HG02885 (cell line): ENCODE data around the gene GPR89B.
"Not testable (repeated sequence)": the region's sequence is repeated elsewhere in the genome, so short reads cannot be mapped to it uniquely, and the experiment has no call there.

Experiments used
- ATAC-seq: cut with Tn5 transposase; IDR thresholded peaks from one replicate; pipeline ENCODE4 v1.9.1; 2021; ENCODE audit warnings: mild to moderate bottlenecking; ENCODE audit not compliant: unreplicated experiment, poor library complexity

Gene GPR89B

GRCh38 chr1:147931137-147931536 lies 2.9 kb downstream of the GPR89B start:
- ATAC-seq = not testable (repeated sequence)

- ATAC-seq = not testable (repeated sequence)
These were observed 7.1 kb downstream of the GPR89B start for GRCh38 chr1:147935296-147935695.

- not testable (repeated sequence) for ATAC-seq
These were observed 12.2 kb downstream of the GPR89B start for GRCh38 chr1:147940456-147940855.

DNA sequence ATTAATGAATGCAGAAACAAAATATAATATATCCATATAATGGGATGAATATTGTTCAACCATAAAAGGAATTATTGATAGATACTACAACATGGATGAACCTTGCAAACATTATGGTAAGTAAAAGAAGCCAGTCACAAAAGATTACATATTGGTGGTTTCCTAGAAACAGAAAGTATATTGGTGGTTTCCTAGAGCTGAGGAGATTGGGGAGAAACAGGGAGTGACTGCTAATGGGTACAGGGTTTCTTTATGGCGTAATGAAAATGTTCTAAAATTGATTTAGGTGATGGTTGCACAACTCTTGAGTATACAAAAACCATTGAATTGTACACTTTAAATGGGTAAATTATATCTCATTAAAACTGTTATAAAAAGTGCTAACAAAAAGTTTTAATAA lies 14.3 kb downstream of the GPR89B start:
- not testable (repeated sequence) for ATAC-seq

GRCh38 chr1:147949517-147949916 lies 21.3 kb downstream of the GPR89B start:
- ATAC-seq = not testable (repeated sequence)

DNA sequence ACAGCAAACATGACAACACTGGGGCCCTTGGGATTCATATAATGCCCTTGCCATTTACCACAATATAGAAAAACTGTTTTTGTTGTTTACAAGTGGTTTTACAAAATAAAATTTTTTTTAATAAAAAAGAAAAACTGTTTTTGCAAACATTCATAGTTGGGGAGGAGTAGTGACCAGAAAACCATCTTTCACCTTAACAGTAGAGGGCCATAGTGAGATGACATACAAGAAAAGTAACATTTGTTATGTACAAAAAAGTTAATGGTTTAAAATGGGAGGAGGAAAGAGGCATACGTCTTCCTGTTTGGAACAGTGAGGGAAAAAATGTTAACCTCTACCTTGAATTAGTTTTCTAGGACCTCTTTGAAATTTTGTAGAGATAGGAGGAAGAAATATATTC lies 30.7 kb downstream of the GPR89B start:
- ATAC-seq = not testable (repeated sequence)

DNA sequence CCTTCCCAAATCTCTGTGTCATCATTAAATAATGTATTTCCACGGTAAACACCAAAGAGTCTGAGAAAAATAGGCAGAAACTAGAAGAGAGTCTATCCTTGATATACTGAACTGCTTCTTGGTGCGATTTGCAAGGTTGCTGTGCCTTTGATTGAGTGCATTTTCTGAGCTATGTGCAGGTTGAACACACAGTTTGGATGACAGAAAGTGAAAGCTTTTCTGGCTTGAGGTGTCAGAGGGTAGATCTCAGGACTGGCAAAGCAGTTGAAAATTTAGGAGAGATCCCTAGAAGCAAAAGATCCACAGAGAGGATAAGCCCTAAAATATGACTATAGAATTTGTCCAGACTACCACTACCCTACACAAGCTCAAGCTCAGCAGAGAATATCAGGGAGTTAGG lies 31.5 kb downstream of the GPR89B start:
- ATAC-seq = not testable (repeated sequence)

DNA sequence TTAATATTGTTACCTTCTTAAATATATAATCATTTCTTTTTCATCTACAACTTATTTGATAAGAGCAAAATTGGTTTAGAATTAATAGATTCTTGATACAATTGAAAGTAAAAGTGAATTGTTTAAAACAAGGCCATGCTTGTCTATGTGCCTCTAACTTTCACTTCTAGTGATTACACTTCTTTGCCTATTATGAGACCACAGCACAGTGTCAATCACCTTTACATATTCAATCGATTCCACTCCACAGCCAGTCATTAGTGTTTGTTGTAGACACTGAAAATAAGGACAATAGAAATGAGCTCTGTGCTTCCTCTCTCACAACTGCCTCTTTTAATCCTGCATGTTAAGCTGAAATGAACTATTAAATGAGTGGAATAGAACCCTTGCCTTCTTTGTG lies 36.4 kb downstream of the GPR89B start:
- ATAC-seq = not testable (repeated sequence)

DNA sequence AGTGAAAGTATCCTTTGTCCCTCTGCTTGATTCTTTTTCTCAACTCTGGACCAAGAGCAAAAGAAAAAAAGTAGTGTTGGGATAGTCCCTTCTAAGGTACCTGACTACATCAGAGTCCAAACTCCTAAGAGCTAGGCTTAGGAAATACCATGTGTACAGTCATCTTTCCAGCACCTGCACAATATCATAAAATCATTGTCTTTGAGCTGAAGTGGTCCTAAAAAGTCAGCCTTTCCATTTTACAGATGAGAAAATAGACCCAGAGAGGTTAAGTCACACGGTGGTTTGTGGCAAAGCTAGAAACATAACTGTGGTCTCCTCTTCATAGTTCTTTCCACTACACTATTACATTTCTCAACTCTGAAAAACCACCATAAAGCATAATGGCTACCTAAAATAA lies 38.4 kb downstream of the GPR89B start:
- ATAC-seq = not testable (repeated sequence)

DNA sequence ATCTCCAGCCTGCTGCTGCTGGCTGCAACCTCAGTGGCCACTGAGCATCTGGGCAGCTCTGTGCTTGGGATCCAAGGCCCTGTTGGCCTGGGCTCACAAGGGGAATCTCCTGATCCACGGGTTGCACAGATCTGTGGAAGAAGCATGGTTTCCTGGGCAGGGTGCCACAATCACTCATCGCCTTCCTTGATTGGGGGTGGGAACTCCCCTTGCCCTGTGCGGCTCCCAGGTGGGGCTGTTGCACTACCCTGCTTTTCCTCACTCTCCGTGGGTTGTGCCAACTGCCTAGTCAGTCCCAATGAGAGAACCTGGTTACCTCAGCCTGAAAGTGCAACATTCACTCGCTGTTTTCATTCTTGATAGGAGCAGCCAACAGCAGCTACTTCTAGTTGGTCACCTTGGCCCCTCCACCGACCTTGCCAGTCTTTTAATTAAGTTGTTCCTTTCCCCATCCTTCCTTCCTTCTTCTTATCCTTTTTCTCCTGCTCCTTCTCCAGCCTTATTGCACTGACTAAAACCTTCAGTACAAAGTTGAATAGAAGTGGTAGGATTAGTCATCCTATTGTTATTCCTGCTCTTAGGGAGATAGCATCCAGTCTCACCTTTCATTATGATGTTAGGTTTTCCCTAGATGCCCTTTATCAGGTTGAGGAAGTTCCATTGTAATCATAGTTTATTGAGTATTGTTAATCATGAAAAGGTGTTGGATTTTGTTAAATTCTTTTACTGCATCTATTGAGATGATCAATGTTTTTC lies 50.9 kb downstream of the GPR89B start:
- not testable (repeated sequence) for ATAC-seq

- ATAC-seq = not testable (repeated sequence)
These were observed 57.2 kb downstream of the GPR89B start for GRCh38 chr1:147985374-147985773.

DNA sequence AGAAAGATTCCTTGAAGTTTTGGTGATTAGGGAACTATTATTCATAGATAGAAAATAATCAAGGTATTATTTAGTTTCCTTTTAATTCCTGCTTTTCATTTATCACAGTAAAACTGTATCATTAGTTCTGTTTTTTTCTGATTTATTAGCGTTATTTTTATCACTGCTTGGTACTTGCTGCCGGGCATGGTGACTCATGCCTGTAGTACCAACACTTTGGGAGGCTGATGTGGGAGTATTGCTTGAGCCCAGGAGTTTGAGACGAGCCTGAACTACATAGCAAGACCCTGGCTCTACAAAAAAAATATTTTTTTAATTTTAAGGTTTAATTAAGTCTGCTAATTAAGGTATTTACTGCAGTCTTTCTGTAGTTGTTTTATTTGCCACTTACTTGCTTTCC lies 59.7 kb downstream of the GPR89B start:
- not testable (repeated sequence) for ATAC-seq

DNA sequence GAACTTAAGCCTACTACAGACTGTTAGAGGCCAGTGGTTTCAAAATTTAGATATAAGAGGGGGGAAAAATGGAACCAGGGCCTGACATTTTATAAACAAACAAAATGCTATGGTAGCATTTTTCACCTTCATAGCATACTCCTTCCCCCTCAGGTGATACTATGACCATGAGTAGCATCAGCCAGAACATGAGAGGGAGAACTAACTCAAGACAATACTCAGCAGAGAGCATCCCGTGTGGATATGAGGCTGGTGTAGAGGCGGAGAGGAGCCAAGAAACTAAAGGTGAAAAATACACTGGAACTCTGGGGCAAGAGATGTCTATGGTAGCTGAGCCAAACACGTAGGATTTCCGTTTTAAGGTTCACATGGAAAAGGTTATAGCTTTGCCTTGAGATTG lies 64.7 kb downstream of the GPR89B start:
- not testable (repeated sequence) for ATAC-seq

- ATAC-seq = not testable (repeated sequence)
These were observed 65.2 kb downstream of the GPR89B start for GRCh38 chr1:147993400-147993799.

- not testable (repeated sequence) for ATAC-seq
These were observed 65.8 kb downstream of the GPR89B start for GRCh38 chr1:147993825-147994615.

DNA sequence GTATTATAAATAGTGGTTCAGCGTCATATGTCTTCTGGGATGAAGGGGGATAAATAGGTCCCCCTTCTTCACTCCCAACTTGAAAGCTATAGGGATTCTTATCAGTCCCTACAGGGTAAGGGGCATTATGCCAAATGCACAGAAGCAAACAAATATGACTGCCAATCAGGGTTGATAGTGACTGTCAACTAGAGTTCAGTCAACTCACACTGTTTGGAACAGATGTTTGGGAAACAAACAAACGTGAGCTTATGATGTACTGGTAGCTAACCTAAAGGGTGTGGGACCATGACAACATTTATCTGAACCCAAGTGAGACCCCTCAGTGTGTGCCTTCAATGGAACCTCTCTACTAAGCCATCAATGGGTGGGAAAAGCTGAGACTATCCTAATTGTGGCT lies 67.9 kb downstream of the GPR89B start:
- not testable (repeated sequence) for ATAC-seq

- ATAC-seq = not testable (repeated sequence)
These were observed 79.5 kb downstream of the GPR89B start for GRCh38 chr1:148007724-148008123.

GRCh38 chr1:148010527-148010926 lies 82.3 kb downstream of the GPR89B start:
- no peak for ATAC-seq

DNA sequence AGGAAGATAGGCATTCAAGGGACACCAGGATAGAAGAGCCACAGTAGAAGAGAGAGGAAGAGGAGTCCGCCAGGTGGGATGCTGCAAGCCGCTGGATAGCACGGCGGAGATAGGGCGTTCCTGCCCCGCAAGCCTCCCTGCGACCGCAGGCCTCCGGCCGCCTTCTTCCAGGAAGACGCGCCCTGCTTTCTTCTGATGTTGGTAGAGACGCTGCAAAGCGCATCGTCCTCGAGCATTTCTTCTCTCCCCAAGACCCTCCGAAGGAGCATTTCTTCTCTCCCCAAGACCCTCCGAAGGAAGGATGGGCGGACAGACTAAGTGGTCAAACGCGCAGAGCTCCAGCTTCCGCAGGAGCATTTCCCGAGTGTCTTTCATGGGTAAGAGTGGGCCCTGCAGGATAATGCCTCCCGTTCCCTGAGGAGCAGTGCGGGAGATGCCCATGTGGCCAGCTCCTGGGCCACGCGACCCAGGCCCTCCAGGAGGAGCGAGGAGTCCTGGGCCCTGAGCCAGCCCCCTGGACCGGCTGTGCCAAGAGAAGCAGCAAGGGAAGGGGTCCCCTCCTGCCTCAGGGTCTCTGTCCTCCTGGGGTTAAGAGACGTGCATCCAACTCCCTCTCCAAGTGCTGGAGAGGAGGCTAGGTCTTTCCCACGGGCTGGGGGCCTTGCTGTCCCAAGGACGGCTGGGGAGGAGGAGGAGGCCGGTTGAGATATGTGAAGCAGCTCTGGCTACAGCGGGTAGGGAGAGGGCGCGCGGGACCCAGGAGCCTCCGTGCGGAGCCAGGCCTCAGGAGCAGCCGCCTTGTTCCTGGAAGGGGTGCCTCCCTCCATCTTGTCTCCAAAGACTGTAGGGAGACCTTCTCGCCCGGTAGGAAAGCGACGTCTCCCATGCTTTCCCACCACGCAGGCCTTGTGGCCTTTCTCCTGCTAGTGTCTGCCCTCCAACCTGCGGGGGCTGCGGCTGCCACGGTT lies 85.2 kb downstream of the GPR89B start:
- not testable (repeated sequence) for ATAC-seq
